BLaER1 (cell line): Measurements from ENCODE around the gene RHOH.
A peak's percentile ranks its signal among the peaks of the same experiment; 100 is the strongest.
"Not testable (repeated sequence)": the region's sequence is repeated elsewhere in the genome, so short reads cannot be mapped to it uniquely, and the experiment has no call there.

ENCODE experiments used
- H3K27ac ChIP-seq: shearing (Covaris generic); formaldehyde crosslinking; 2 replicates; pipeline ENCODE4 v1.8.1; 2022
- H3K27me3 ChIP-seq: shearing (Covaris generic); formaldehyde crosslinking; 2 replicates; pipeline ENCODE4 v1.8.1; 2022
- H3K36me3 ChIP-seq: shearing (Covaris generic); formaldehyde crosslinking; 2 replicates; pipeline ENCODE4 v1.8.1; 2022
- H3K4me1 ChIP-seq: shearing (Covaris generic); formaldehyde crosslinking; 2 replicates; pipeline ENCODE4 v1.8.1; 2022
- H3K4me2 ChIP-seq: shearing (Covaris generic); formaldehyde crosslinking; 2 replicates; pipeline ENCODE4 v1.8.1; 2022
- H3K4me3 ChIP-seq: shearing (Covaris generic); formaldehyde crosslinking; 2 replicates; pipeline ENCODE4 v1.8.1; 2022
- H3K9ac ChIP-seq: shearing (Covaris generic); formaldehyde crosslinking; 2 replicates; pipeline ENCODE4 v1.8.1; 2022
- H3K9me3 ChIP-seq: shearing (Covaris generic); formaldehyde crosslinking; 2 replicates; pipeline ENCODE4 v1.8.1; 2022
- H4K20me1 ChIP-seq: shearing (Covaris generic); formaldehyde crosslinking; 2 replicates; pipeline ENCODE4 v1.8.1; 2022
- Cebpa-rat ChIP-seq: shearing (Covaris generic); IDR thresholded peaks from 2 replicates; pipeline ENCODE4 v1.8.1; 2022

RHOH gene

DNA sequence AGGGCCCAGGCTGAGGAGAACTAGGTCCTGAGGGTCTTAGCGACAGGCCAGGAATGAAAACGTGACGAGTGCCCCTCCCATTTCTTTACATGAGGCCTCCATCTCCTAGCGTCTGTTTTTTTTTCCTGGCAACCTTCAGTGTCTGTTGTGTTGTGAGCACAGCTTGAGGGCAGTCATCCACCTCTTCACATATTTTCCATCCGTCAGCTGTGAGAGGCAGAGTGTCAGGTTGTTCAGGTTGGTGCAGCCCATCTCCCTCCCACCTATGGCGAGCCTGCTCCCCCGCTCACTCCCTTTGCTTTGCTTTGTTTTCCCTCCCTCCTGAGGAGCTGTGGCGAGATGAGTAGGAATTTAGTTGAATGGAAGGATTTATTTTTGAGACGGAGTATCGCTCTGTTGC, 86.6 kb downstream of the RHOH start:
- Histone ChIP-seq H4K20me1 (no peaks in the 10 kb centered on the region), H3K27ac (peak overlapping the region; percentile 8; the same call in 1 of the 2 replicates), H3K9me3 (peaks cover 12% of the 10 kb centered on the region), H3K9ac (no peak overlapping the region), H3K36me3 (no peaks in the 10 kb centered on the region), H3K4me1 (peaks cover 26% of the 10 kb centered on the region), H3K4me3 (no peak overlapping the region), H3K4me2 (peak overlapping the region; percentile 44), H3K27me3 (no peaks in the 10 kb centered on the region)
- TF ChIP-seq Cebpa-rat = no peak

DNA sequence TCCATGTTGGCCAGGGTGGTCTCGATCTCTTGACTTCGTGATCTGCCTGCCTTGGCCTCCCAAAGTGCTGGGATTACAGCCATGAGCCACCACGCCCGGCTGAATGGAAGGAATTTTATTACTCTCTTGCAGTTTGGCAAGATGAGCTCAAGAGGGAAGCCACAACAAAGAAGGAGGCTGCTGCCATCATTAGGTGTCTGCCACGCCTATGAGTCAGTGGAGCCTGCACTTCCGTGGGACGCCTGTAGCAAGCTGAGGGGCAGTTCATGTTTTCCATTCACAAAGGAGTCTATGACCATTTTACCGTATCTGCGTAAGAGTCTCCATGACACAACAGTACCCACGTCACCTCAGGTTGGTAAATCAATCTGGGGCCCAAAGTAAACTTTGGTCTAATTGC, 87.1 kb downstream of the RHOH start:
- Histone ChIP-seq H3K4me3 (no peak overlapping the region), H3K9ac (no peak overlapping the region), H3K4me2 (peak overlapping the region; percentile 44), H3K27me3 (no peaks in the 10 kb centered on the region), H3K9me3 (peaks cover 12% of the 10 kb centered on the region), H4K20me1 (no peaks in the 10 kb centered on the region), H3K27ac (peak overlapping the region; percentile 8; the same call in 1 of the 2 replicates), H3K36me3 (no peaks in the 10 kb centered on the region), H3K4me1 (peaks cover 31% of the 10 kb centered on the region)
- TF ChIP-seq Cebpa-rat = no peak

DNA sequence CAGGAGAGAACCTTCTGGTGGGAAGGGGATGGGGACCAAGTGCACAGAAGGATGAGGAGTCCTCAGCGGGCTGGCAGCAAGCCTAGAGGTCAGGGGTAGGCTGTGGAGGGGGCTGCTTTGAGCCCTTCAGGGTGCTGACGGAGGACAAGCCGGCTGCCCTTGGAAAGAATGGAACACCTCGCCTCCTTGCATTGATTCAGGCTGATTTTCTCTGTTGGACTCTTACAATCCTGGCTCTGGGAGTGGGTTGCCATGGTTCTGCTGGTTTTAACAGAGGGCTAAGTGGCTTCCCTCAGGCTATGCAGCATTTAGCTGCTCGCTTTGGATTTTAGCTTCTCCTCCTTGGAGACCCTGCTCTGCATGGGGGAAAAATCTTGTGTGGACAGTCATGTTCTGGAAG, 88.9 kb downstream of the RHOH start:
- Histone ChIP-seq H3K9ac (no peak overlapping the region), H3K36me3 (no peaks in the 10 kb centered on the region), H3K4me1 (peaks cover 47% of the 10 kb centered on the region), H3K27me3 (no peaks in the 10 kb centered on the region), H4K20me1 (no peaks in the 10 kb centered on the region), H3K4me3 (no peak overlapping the region), H3K9me3 (peaks cover 12% of the 10 kb centered on the region), H3K27ac (no peak overlapping the region), H3K4me2 (no peak overlapping the region)
- TF ChIP-seq Cebpa-rat = no peak

DNA sequence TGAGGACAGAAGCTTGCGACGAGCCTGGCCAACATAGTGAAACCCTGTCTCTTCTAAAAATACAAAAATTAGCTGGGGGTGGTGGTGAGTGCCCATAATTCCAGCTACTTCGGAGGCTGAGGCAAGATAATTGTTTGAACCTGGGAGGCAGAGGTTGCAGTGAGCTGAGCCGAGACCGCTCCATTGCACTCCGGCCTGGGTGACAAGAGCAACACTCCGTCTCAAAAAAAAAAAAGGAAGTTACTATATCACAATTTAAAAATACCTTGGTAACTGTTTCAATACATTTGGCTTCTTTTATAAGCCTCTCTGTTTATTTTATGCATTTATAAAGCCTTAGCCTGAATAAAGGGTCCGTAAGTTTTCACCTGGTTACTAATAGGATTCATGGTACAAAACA, 91.7 kb downstream of the RHOH start:
- Histone ChIP-seq H3K4me1 (peaks cover 43% of the 10 kb centered on the region), H3K4me3 (no peak overlapping the region), H3K9me3 (no peaks in the 10 kb centered on the region), H3K4me2 (peak overlapping the region; percentile 70), H3K36me3 (no peaks in the 10 kb centered on the region), H3K27me3 (no peaks in the 10 kb centered on the region), H4K20me1 (no peaks in the 10 kb centered on the region), H3K9ac (no peak overlapping the region), H3K27ac (peak overlapping the region; percentile 21)
- TF ChIP-seq Cebpa-rat = no peak

DNA sequence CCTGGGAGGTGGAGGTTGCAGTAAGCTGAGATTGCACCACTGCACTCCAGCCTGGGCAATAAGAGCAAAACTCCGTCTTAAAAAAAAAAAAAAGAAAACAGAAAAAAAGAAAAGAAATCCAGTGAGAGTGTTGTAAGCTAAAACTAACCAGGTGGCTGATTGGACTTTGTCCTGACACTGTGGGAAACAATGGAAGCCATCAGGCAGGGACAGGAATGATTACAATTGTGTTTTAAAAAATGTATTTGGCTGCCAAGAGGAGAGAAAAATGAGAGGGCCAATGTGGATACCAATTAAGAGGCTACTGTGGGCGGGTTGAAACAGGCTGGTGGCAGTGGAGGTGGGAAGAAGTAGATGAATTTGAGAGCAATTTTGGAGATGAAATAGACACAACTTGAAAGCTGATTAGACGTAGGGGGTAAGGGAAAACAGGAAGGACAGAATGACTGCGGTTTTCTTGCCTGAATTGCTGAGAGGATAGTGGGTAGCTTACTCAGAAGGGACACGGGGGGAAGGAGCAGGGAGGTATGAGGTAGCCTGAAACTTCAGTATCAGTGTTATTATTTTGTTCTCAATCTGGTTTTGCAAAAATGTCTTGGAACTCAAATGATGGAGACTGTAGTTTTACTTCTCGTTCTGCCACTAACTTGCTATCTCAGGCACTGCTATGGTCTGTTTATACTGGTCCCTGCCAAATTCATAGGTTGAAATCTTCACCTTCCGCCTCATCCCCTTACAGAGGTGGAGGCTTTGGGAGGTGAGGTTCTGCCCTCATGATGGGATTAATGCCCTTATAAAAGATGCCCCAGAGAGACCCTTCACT, 92.7 kb downstream of the RHOH start:
- H3K36me3 ChIP-seq = no peaks in the 10 kb centered on the region
- H3K9ac ChIP-seq = peak overlapping the region; percentile 8; the same call in 1 of the 2 replicates
- no peaks in the 10 kb centered on the region for H3K27me3 ChIP-seq
- H3K27ac ChIP-seq = peak overlapping the region; percentile 42
- TF ChIP-seq Cebpa-rat = no peak
- no peaks in the 10 kb centered on the region for H4K20me1 ChIP-seq
- no peak overlapping the region for H3K4me3 ChIP-seq
- peak overlapping the region; percentile 70 for H3K4me2 ChIP-seq
- peaks cover 33% of the 10 kb centered on the region for H3K4me1 ChIP-seq
- H3K9me3 ChIP-seq = peaks cover 5% of the 10 kb centered on the region

DNA sequence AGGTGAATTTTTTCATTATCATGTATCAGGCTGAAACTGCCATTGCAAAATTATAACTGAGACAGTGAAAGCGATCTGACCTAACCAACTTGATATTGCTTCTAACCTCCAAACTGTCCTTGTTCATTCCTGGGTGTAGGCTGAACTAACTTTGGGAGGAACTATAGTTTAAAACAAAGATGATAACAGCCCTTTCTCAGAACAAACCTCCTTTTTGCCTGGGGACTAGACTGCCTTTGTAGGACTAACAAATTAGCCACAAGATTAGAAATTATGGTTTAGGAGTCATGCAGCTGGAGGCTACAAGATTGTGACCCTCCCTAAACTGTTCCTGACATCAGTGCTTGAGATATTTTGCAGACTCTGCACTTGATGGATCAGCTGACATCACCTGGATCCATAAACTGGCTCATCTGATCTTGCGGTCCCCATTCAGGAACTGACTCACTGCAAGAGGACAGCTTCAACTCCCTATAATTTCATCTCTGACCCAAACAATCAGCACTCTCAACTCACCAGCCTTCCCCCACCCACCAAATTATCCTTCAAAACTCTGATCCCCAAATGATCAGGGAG, 93.9 kb downstream of the RHOH start:
- H3K36me3 ChIP-seq, H3K9ac ChIP-seq, H4K20me1 ChIP-seq, H3K27me3 ChIP-seq, H3K4me3 ChIP-seq, H3K27ac ChIP-seq: not testable (repeated sequence)
- Histone ChIP-seq H3K4me2 (peak overlapping the region; percentile 70), H3K9me3 (peaks cover 16% of the 10 kb centered on the region), H3K4me1 (peaks cover 33% of the 10 kb centered on the region)

DNA sequence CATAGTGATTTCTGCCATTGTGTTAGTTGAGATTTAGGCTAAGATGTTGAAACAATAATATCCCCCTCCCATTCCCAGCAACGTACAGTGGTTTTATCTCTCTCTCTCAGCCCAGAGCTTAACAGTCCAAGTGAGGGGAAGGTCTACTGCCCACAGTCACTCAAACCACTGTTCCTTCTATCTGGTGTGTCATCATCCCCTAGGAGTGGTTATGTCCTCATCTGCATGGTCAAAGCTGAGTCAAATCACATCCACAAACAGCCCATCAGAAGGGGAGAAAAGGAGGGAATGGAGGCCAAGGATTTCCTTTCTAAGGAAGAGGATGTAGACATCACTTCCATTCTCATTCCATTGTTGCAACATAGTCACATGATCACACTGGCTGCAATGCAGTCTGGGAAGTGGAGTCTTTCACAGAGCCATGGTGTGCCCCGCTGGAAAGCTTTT, 95.5 kb downstream of the RHOH start:
- Histone ChIP-seq H3K9me3 (peaks cover 30% of the 10 kb centered on the region), H3K4me1 (peaks cover 33% of the 10 kb centered on the region), H3K4me2 (no peak overlapping the region), H3K4me3 (no peak overlapping the region), H3K27ac (no peak overlapping the region), H3K36me3 (no peaks in the 10 kb centered on the region), H3K27me3 (no peaks in the 10 kb centered on the region), H3K9ac (no peak overlapping the region), H4K20me1 (no peaks in the 10 kb centered on the region)
- TF ChIP-seq Cebpa-rat = 0 out of 2 replicates have a peak, but pooled peaks have one; percentile 47

DNA sequence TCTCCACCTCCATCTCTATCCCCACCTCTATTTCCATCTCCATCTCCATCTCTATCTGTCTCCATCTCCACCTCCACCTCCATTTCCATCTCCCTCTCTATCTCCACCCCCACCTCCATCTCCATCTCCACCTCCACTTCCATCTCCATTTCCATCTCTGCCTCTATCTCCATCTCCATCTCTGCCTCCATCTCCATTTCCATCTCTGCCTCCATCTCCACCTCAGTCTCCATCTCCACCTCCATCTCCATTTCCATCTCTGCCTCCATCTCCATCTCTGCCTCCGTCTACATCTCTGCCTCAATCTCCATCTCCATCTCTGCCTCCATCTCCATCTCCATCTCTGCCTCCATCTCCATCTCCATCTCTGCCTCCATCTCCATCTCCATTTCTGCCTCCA, 97.5 kb downstream of the RHOH start:
- no peak overlapping the region for H3K27ac ChIP-seq
- no peaks in the 10 kb centered on the region for H4K20me1 ChIP-seq
- TF ChIP-seq Cebpa-rat = no peak
- no peak overlapping the region for H3K9ac ChIP-seq
- H3K4me2 ChIP-seq = no peak overlapping the region
- peaks cover 34% of the 10 kb centered on the region for H3K4me1 ChIP-seq
- no peaks in the 10 kb centered on the region for H3K36me3 ChIP-seq
- no peak overlapping the region for H3K4me3 ChIP-seq
- no peaks in the 10 kb centered on the region for H3K27me3 ChIP-seq
- H3K9me3 ChIP-seq = peaks cover 36% of the 10 kb centered on the region

DNA sequence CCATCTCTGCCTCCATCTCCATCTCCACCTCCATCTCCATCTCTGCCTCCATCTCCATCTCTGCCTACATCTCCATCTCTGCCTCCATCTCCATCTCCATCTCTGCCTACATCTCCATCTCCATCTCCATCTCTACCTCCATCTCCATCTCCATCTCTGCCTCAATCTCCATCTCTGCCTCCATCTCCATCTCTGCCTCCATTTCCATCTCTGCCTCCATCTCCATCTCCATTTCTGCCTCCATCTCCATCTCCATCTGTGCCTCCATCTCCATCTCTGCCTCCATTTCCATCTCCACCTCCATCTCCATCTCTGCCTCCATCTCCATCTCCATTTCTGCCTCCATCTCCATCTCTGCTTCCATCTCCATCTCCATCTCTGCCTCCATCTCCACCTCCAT, 98.2 kb downstream of the RHOH start:
- Histone ChIP-seq H3K9me3 (peaks cover 36% of the 10 kb centered on the region), H3K4me3 (peak overlapping the region; percentile 30; the same call in 1 of the 2 replicates), H3K4me1 (peaks cover 34% of the 10 kb centered on the region)
- not testable (repeated sequence) for H3K9ac ChIP-seq, H3K36me3 ChIP-seq, H4K20me1 ChIP-seq, H3K27me3 ChIP-seq, H3K27ac ChIP-seq, H3K4me2 ChIP-seq

DNA sequence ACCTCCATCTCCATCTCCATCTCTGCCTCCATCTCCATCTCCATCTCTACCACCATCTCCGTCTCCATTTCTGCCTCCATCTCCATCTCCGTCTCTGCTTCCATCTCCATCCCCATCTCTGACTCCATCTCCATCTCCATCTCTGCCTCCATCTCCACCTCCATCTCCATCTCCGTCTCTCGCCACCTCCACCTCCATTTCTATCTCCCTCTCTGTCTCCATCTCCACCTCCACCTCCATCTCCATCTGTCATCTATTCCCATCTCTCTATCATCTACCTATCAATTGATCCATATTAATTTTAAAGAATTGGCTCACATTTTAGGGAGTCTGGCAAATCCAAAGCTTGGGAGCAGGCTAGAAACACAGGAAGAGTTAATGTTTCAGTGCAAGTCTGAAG, 98.7 kb downstream of the RHOH start:
- H3K27ac ChIP-seq = no peak overlapping the region
- peaks cover 34% of the 10 kb centered on the region for H3K4me1 ChIP-seq
- H3K4me2 ChIP-seq = no peak overlapping the region
- no peak overlapping the region for H3K9ac ChIP-seq
- no peaks in the 10 kb centered on the region for H3K27me3 ChIP-seq
- no peaks in the 10 kb centered on the region for H3K36me3 ChIP-seq
- no peak for TF ChIP-seq Cebpa-rat
- peaks cover 36% of the 10 kb centered on the region for H3K9me3 ChIP-seq
- no peaks in the 10 kb centered on the region for H4K20me1 ChIP-seq
- 0 out of 2 replicates have a peak overlapping the region, but pooled peaks have one; percentile 30 for H3K4me3 ChIP-seq
